HepG2 (cell line): ENCODE results near the gene FAM32A. TPM values are rescaled to one million over a fixed set of nuclear protein-coding genes. Genes with fewer than 3 reads are reported as not detected.
A peak's percentile ranks its signal among the peaks of the same experiment; 100 is the strongest.

ENCODE experiments used
- ATF7 ChIP-seq, 2 experiments: fragments of 450-650 bp in 1 of 2; sonication (generic) in 1 of 2; formaldehyde crosslinking in 1 of 2; IDR thresholded peaks; 2 replicates each; pipeline versions ENCODE4 v1.4.0 to v1.6.1; 2016 to 2020; ENCODE audit warnings: antibody characterized with exemption in 1 of 2, mild to moderate bottlenecking in 1 of 2, missing genetic modification reagents in 1 of 2
- PPARG ChIP-seq: conservative IDR thresholded peaks from 2 replicates; pipeline ENCODE4 v1.6.1; 2016; ENCODE audit warnings: missing biosample characterization, missing genetic modification reagents
- SPEN ChIP-seq: sonication (generic); formaldehyde crosslinking; IDR thresholded peaks from 2 replicates; pipeline ENCODE4 v1.5.1; 2020; ENCODE audit warnings: low read depth, mild to moderate bottlenecking, missing genetic modification reagents
- ZNF317 ChIP-seq: sonication (generic); formaldehyde crosslinking; IDR thresholded peaks from 2 replicates; pipeline ENCODE4 v1.5.0; 2020; ENCODE audit warnings: mild to moderate bottlenecking, missing genetic modification reagents
- ZNF589 ChIP-seq: sonication (generic); formaldehyde crosslinking; conservative IDR thresholded peaks from 2 replicates; pipeline ENCODE4 v1.8.0; 2022; ENCODE audit warnings: mild to moderate bottlenecking, moderate library complexity, missing genetic modification reagents
- ZNF776 ChIP-seq: sonication (generic); formaldehyde crosslinking; IDR thresholded peaks from 2 replicates; pipeline ENCODE4 v1.4.0; 2020; ENCODE audit warnings: mild to moderate bottlenecking, missing genetic modification reagents
- ZNF781 ChIP-seq: sonication (generic); formaldehyde crosslinking; IDR thresholded peaks from 2 replicates; pipeline ENCODE4 v1.5.1; 2020; ENCODE audit warnings: borderline replicate concordance, mild to moderate bottlenecking, missing genetic modification reagents; ENCODE audit errors: not compliant biosample characterization
- polyA plus RNA-seq, 8 experiments: library from polyadenylated mRNA; depleted of rRNA in 3 of 8; stranded (reverse) in 7 of 8; unstranded in 1 of 8; fragments of >200 nt; fragmentation: Illumina TruSeq in 4 of 8; extraction: Trizol in 4 of 8; gene quantifications; 2 replicates each; pipeline versions ENCODE4 v1.2.1 to v1.2.3, GENCODE V29; 2011 to 2016; ENCODE audit warnings: low read depth in 4 of 8, missing spikeins in 1 of 8, mixed read lengths in 1 of 8; ENCODE audit not compliant: insufficient read depth in 1 of 8
- total RNA-seq, 5 experiments: library from RNA; depleted of rRNA; stranded (reverse); fragments of >200 nt; fragmentation: Illumina TruSeq; extraction: Trizol; gene quantifications; 2 replicates each; pipeline ENCODE4 v1.2.3, GENCODE V29; 2016; ENCODE audit warnings: low read depth in 1 of 5
- TF ChIP-seq, protein P1 (sequence below): sonication (generic); formaldehyde crosslinking; IDR thresholded peaks from 2 replicates; pipeline ENCODE4 v1.4.0; 2020; ENCODE audit warnings: missing genetic modification reagents
- TF ChIP-seq, protein P2 (sequence below): sonication (generic); formaldehyde crosslinking; IDR thresholded peaks from 2 replicates; pipeline ENCODE4 v1.4.0; 2020; ENCODE audit warnings: missing genetic modification reagents
- TF ChIP-seq, protein P3 (sequence below): sonication (generic); formaldehyde crosslinking; IDR thresholded peaks from 2 replicates; pipeline ENCODE4 v1.4.0; 2020; ENCODE audit warnings: missing genetic modification reagents
- TF ChIP-seq, protein P4 (sequence below): IDR thresholded peaks from 2 replicates; pipeline ENCODE4 v1.6.1; 2018; ENCODE audit warnings: missing genetic modification reagents, mild to moderate bottlenecking, missing compliant biosample characterization
- TF ChIP-seq, protein P5 (sequence below): sonication (generic); formaldehyde crosslinking; IDR thresholded peaks from 2 replicates; pipeline ENCODE4 v1.5.1; 2020; ENCODE audit warnings: missing genetic modification reagents, mild to moderate bottlenecking, borderline replicate concordance
- TF ChIP-seq, protein P6 (sequence below): sonication (generic); formaldehyde crosslinking; IDR thresholded peaks from 2 replicates; pipeline ENCODE4 v1.8.1; 2022; ENCODE audit warnings: low read depth, mild to moderate bottlenecking, missing genetic modification reagents

Gene FAM32A
- total and polyA plus RNA-seq, 2 of the 13 experiments (the other 11 are each of a cell fraction or from before 2014, with no cell fraction given): 85.8 to 86.2 TPM

DNA sequence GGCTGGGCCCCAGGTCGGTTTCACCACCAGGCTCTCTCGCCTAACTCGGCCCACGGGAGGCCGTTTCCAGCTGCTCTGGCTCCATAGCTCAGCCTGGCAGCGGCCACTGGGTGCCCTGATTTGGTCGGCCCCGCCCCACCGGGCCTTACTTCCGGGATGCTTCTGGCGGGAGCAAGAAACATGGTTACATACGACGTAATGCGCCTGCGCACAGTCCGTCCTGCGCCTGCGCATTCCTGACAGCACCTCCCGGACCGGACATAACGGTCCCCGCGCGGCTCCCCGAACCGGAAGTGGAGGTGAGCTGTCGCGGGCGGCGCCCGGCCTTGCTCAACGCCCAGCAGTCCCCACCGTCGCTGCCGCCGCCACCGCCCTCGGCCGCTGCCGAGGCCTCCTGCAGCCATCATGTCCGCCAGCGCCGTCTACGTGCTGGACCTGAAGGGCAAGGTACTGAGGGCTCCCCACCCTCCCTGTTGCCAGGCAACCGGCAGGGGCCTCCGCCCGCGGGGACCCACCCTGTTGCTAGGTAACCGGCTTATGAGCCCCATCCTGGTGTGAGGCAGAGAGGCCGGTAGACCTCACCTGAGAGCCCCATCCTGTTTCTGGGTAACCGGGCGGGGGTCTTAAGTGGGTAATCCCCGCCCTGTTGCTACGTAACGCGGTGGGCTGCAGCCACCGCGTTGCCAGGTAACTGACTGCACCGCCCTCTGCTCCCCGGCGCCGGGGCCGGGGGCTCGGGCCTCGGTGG, 12.6 kb downstream of the FAM32A start, which contains the start of gene AP1M1 (continued):
- TF ChIP-seq SPEN (CRISPR knock-in tag) (peak; percentile 93), ZNF781 (CRISPR knock-in tag) (peak; percentile 52), PPARG (CRISPR knock-in tag) (peak; percentile 10; the same call in 1 of the 2 replicates), ZNF776 (CRISPR knock-in tag) (0 out of 2 replicates have a peak, but pooled peaks have one; percentile 46), ZNF317 (CRISPR knock-in tag) (no peak), ZNF589 (CRISPR knock-in tag) (no peak), ATF7 (IDR thresholded peaks at IDR 0.05) (no peak), ATF7 (CRISPR knock-in tag; IDR thresholded peaks at IDR 0.05) (no peak)
- TF ChIP-seq, protein P1, sequence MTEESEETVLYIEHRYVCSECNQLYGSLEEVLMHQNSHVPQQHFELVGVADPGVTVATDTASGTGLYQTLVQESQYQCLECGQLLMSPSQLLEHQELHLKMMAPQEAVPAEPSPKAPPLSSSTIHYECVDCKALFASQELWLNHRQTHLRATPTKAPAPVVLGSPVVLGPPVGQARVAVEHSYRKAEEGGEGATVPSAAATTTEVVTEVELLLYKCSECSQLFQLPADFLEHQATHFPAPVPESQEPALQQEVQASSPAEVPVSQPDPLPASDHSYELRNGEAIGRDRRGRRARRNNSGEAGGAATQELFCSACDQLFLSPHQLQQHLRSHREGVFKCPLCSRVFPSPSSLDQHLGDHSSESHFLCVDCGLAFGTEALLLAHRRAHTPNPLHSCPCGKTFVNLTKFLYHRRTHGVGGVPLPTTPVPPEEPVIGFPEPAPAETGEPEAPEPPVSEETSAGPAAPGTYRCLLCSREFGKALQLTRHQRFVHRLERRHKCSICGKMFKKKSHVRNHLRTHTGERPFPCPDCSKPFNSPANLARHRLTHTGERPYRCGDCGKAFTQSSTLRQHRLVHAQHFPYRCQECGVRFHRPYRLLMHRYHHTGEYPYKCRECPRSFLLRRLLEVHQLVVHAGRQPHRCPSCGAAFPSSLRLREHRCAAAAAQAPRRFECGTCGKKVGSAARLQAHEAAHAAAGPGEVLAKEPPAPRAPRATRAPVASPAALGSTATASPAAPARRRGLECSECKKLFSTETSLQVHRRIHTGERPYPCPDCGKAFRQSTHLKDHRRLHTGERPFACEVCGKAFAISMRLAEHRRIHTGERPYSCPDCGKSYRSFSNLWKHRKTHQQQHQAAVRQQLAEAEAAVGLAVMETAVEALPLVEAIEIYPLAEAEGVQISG (CRISPR knock-in tag): peak; percentile 90
- TF ChIP-seq, protein P2, sequence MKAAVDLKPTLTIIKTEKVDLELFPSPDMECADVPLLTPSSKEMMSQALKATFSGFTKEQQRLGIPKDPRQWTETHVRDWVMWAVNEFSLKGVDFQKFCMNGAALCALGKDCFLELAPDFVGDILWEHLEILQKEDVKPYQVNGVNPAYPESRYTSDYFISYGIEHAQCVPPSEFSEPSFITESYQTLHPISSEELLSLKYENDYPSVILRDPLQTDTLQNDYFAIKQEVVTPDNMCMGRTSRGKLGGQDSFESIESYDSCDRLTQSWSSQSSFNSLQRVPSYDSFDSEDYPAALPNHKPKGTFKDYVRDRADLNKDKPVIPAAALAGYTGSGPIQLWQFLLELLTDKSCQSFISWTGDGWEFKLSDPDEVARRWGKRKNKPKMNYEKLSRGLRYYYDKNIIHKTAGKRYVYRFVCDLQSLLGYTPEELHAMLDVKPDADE (CRISPR knock-in tag): no peak
- TF ChIP-seq, protein P3, sequence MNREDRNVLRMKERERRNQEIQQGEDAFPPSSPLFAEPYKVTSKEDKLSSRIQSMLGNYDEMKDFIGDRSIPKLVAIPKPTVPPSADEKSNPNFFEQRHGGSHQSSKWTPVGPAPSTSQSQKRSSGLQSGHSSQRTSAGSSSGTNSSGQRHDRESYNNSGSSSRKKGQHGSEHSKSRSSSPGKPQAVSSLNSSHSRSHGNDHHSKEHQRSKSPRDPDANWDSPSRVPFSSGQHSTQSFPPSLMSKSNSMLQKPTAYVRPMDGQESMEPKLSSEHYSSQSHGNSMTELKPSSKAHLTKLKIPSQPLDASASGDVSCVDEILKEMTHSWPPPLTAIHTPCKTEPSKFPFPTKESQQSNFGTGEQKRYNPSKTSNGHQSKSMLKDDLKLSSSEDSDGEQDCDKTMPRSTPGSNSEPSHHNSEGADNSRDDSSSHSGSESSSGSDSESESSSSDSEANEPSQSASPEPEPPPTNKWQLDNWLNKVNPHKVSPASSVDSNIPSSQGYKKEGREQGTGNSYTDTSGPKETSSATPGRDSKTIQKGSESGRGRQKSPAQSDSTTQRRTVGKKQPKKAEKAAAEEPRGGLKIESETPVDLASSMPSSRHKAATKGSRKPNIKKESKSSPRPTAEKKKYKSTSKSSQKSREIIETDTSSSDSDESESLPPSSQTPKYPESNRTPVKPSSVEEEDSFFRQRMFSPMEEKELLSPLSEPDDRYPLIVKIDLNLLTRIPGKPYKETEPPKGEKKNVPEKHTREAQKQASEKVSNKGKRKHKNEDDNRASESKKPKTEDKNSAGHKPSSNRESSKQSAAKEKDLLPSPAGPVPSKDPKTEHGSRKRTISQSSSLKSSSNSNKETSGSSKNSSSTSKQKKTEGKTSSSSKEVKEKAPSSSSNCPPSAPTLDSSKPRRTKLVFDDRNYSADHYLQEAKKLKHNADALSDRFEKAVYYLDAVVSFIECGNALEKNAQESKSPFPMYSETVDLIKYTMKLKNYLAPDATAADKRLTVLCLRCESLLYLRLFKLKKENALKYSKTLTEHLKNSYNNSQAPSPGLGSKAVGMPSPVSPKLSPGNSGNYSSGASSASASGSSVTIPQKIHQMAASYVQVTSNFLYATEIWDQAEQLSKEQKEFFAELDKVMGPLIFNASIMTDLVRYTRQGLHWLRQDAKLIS: no peak
- TF ChIP-seq, protein P4, sequence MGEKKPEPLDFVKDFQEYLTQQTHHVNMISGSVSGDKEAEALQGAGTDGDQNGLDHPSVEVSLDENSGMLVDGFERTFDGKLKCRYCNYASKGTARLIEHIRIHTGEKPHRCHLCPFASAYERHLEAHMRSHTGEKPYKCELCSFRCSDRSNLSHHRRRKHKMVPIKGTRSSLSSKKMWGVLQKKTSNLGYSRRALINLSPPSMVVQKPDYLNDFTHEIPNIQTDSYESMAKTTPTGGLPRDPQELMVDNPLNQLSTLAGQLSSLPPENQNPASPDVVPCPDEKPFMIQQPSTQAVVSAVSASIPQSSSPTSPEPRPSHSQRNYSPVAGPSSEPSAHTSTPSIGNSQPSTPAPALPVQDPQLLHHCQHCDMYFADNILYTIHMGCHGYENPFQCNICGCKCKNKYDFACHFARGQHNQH (CRISPR knock-in tag): no peak
- TF ChIP-seq, protein P5, sequence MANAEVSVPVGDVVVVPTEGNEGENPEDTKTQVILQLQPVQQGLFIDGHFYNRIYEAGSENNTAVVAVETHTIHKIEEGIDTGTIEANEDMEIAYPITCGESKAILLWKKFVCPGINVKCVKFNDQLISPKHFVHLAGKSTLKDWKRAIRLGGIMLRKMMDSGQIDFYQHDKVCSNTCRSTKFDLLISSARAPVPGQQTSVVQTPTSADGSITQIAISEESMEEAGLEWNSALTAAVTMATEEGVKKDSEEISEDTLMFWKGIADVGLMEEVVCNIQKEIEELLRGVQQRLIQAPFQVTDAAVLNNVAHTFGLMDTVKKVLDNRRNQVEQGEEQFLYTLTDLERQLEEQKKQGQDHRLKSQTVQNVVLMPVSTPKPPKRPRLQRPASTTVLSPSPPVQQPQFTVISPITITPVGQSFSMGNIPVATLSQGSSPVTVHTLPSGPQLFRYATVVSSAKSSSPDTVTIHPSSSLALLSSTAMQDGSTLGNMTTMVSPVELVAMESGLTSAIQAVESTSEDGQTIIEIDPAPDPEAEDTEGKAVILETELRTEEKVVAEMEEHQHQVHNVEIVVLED: peak; percentile 64; the same call in 1 of the 2 replicates
- TF ChIP-seq, protein P6, sequence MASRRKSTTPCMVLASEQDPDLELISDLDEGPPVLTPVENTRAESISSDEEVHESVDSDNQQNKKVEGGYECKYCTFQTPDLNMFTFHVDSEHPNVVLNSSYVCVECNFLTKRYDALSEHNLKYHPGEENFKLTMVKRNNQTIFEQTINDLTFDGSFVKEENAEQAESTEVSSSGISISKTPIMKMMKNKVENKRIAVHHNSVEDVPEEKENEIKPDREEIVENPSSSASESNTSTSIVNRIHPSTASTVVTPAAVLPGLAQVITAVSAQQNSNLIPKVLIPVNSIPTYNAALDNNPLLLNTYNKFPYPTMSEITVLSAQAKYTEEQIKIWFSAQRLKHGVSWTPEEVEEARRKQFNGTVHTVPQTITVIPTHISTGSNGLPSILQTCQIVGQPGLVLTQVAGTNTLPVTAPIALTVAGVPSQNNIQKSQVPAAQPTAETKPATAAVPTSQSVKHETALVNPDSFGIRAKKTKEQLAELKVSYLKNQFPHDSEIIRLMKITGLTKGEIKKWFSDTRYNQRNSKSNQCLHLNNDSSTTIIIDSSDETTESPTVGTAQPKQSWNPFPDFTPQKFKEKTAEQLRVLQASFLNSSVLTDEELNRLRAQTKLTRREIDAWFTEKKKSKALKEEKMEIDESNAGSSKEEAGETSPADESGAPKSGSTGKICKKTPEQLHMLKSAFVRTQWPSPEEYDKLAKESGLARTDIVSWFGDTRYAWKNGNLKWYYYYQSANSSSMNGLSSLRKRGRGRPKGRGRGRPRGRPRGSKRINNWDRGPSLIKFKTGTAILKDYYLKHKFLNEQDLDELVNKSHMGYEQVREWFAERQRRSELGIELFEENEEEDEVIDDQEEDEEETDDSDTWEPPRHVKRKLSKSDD (CRISPR knock-in tag): no peak
